NCI-H82 (cell line): Measurements from ENCODE around the gene E2F2.
"Not testable (repeated sequence)": the region's sequence is repeated elsewhere in the genome, so short reads cannot be mapped to it uniquely, and the experiment has no call there.

ENCODE experiments used
- DNase-seq: peaks from one replicate; lab custom pipeline; 2025; lab: John Stamatoyannopoulos, UW

Gene E2F2

DNA sequence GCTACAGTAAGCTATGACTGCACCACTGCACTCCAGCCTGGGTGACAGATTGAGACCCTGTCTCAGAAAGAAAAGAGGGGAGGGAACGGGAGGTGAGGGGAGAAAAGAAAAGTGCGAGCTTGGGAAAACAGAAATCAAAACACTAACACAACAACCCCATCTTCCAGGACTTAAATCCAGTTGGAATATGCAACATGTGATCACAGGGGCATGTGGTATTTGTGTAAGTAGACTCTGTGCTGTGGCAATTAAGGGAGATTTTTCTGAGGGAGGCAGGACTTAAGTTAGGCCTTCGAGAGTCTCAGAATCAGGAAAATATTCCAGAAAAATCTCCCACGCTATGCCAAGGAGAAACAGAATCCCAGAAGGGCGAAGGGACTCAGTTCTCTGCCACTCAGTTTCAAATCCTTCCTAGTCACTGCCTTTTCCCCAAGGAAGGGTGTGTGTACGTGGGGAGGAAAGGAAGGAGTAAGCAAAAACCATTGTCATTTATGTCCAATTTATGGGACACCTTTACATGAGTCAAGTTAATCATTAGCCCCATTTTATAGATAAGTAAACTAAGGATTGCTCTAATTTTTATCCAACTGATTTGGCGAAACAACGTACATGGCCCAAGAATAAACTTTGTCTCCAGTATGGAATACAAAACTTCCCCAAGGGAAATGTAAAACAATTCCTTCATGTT, 16.0 kb upstream of the E2F2 start:
- DNase-seq, result no peak

DNA sequence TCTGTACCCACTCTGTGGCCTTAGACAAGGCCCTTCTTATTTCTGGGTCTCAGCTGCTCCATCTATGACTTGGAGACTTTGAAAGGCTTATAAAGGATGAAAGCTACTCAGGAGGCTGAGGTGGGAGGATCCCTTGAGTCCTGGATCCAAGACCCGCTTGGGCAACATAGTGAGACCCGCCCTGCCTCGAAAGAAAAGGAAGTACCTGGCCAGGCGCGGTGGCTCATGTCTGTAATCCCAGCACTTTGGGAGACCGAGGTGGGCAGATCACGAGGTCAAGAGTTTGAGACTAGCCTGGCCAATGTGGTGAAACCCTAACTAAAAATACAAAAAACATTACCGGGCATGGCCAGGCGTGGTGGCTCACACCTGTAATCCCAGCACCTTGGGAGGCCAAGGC, 14.8 kb upstream of the E2F2 start:
- DNase-seq, result no peak

DNA sequence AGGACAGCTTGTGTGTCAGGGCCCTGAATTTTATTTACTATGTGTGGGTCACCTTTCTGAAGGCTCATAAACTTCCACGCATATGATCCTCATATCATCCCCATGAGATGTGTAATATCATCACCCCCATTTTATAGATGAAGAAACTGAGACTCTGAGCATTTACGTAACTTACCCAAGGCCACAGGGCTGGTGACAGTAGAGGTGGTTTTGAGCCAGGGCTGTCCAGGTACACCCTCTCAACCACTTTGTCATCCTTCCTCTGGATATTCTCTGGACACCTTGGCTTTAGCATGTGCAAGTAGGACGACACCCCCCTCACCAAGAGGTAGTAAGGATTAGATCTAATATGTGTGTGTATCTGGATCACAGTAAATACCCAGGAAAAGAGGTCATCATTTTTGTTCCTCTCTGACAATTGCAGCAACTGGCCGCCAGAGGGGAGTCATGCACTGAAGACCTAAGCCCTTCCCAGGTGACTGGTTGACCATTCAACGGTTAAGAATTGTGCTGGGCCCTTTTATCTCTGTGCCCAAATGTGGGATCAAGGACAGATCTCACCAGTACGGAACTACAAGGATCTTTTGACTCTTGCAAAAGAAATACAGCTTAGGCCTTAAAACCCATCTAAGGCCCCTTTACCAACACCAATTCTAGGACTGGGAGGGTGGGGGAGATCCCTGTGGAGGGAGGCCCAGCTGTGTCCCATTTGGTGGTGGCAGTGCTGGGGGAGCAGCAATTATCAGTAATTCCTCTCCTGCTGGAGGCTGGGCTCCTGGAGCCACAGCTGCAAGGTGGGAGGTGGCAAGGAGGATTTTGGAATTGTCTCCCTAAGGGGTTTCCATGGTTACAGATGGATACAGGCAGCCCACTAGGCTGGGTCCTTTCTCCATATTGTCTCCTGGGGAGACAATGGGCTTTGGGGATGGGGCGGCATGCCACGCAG, 13.7 kb upstream of the E2F2 start:
- peak; percentile 92 for DNase-seq

DNA sequence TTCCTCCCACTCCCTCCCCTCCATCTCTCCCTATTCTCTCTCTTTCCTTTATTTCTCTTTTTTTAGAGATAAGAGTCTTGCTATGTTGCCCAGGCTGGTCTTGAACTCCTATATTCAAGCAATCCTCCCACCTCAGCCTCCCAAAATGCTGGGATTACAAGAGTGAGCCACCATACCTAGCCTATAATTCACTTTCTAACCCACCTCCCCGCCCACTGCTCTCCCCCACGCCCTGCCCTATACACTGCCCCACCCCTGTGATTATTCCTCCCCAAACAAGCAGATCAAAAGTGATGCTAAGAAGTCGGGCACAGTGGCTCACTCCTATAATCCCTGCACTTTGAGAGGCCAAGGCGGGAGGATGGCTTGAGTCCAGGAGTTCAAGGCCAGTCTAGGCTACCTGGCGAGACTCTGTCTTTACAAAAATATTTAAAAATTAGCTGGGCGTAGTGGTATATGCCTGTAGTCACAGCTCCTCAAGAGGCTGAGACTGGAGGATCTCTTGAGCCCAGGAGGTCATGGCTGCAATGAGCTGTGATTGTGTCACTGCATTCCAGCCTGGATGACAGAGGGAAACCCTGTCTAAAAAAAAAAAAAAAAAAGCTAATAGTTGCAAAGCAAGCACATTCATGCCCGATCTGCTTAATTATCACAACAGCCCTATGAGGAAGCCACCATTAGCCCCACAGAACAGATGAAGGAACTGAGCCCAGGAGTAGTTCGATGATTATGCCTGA, 12.8 kb upstream of the E2F2 start:
- no peak for DNase-seq

- not testable (repeated sequence) for DNase-seq
These were observed 11.9 kb upstream of the E2F2 start for GRCh38 chr1:23542940-23543339.

GRCh38 chr1:23539698-23540266, 8.7 kb upstream of the E2F2 start:
- peak; percentile 98 for DNase-seq

DNA sequence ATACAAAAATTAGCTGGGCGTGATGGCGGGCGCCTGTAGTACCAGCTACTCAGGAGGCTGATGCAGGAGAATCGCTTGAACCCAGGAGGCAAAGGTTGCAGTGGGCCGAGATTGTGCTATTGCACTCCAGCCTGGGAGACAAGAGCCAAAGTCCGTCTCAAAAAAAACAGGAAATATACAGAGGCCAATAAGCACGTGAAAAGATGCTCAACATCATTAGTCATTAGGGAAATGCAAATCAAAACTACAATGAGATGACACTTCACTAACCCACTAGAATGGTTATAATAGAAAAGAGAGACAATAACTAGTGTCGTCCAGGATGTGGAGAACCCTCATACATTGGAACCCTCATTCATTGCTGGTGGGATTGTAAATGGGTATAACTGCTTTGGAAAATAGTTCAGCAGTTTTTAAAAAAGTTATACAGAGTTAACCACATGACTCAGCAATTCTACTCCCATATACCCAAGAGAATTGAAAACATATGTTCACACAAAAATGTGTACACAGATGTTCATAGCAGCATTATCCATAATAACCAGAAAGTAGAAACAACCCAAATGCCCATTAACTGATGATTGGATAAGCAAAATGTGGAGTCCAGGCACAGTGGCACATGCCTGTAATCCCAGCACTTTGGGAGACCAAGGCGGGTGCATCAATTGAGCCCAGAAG, 6.4 kb upstream of the E2F2 start:
- no peak for DNase-seq

- peak; percentile 28 for DNase-seq
These were observed 2.4 kb upstream of the E2F2 start for GRCh38 chr1:23533246-23534023.

- DNase-seq, result no peak
These were observed 595 bp upstream of the E2F2 start for GRCh38 chr1:23531562-23532094.

GRCh38 chr1:23530087-23530746, 816 bp downstream of the E2F2 start:
- DNase-seq, result peak; percentile 59

- peak; percentile 50 for DNase-seq
These were observed 1.6 kb downstream of the E2F2 start for GRCh38 chr1:23529146-23530086.

DNA sequence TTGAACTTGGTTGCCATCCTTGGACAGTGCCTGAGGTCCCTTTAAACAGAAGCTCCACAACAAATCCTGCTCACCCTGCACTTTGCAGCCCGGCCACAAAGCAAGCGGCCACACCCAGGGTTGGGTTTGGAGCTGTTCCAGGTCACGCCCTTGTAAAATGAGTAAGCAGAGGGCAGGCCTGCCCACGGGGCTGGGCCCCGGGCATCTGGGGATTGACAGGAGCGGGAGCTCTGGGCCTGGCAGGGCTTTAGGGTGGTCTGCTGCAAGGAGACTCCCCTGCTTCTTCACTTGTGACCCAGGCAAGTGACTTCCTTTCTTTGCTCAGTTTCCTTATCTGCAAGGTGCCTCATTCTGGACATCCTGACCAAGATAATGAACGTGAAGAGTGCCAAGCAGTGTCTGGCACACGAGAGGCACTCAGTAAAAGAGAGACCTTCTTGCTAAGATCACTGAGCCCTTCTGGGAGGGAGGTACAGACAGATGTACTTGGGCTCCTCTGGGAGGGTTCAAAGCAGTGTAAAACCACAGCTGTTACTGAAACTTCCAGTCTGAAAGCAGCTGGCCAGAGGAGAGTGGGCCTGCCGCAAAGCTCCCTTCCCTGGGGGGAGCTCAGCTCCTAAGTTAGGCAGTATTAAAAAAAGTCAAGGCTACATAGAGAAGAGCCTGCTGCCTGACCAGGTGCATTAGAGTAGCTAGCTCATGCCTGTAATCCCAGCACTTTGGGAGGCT, 2.6 kb downstream of the E2F2 start:
- peak; percentile 86 for DNase-seq

- DNase-seq, result no peak
These were observed 3.2 kb downstream of the E2F2 start for GRCh38 chr1:23527900-23528249.

DNA sequence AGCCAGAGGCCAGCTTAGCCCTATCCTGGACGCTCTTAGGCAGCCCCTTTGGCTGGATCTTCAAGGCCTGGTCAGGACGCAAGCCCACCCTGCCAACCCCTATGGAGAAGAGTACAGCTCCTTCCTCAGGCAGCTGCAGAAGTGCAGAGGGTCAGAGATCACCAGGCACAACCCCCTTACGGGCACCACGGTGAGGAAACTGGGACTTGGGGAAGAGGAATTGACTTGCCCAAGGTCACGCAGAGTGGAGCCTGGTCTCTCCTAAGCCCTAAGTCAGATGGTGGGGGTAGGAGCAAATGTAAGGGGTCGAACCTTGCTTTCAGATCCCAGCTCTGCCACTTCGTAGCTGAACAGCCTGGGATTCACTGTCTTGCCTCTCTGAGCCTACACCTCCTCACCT, 3.7 kb downstream of the E2F2 start:
- DNase-seq, result no peak

- DNase-seq, result no peak
These were observed 4.5 kb downstream of the E2F2 start for GRCh38 chr1:23526329-23527041.

GRCh38 chr1:23525558-23526250, 5.3 kb downstream of the E2F2 start:
- DNase-seq, result peak; percentile 60
